HG03175 (cell line): Measurements from ENCODE around the gene SLC39A10.

ENCODE experiments used
- ATAC-seq: cut with Tn5 transposase; IDR thresholded peaks from one replicate; pipeline ENCODE4 v1.9.1; 2021; ENCODE audit warnings: mild to moderate bottlenecking, moderate library complexity; ENCODE audit not compliant: unreplicated experiment

Gene SLC39A10

DNA sequence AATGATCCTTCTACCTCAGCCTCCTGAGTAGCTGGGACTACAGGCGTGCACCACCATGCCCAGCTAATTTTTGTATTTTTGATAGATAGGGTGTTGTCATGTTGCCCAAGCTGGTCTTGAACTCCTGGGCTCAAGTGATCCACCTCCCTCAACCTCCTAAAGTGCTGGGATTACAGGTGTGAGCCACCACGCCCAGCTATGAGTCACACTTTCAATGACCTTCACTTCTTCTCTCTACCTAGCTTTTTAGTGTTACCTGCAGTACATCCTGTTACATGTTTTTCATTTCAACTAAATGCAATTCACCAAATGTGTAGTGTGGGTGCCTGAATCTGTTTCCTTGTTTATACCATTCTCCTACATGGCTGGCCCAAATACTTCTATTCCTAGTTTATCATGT, 64.0 kb downstream of the SLC39A10 start:
- no peak for ATAC-seq

DNA sequence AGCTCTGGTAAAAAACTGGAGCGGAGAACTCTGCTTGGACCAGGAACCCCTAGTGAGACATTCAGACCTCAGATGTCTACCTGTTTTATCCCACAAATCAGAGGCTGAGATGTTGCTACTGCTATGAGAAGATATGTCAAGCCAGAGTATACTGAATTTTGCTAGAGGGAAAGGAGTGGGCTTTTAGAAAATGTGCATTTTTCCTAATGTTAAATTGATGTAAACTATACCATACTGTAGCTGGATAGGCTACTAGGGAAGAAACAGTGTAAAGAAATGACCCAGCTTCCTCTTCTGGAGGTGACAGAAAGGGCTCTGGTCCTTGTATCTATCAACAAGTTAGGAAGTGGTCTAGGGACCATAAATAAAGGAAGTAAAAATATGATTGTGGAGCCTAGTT, 65.0 kb downstream of the SLC39A10 start:
- no peak for ATAC-seq

DNA sequence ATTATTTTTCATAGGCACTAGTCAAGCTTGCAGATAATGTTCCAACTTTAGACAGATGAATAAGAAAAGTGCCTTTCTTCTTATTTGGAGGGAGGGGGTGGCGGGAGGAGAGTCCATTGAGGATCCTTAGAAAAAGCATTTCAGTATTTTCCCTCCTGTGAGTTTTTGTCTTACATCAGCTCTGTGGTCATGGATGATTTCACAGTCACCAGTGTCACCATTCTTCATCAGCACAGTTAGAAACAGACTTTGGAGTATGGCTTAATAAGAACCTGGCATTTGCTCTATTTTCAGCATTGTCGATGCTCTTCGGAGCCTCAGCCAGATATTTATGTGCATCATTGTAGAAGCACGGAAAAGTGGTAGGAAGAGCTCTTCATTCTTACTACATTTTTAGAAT, 70.1 kb downstream of the SLC39A10 start:
- ATAC-seq, result no peak

DNA sequence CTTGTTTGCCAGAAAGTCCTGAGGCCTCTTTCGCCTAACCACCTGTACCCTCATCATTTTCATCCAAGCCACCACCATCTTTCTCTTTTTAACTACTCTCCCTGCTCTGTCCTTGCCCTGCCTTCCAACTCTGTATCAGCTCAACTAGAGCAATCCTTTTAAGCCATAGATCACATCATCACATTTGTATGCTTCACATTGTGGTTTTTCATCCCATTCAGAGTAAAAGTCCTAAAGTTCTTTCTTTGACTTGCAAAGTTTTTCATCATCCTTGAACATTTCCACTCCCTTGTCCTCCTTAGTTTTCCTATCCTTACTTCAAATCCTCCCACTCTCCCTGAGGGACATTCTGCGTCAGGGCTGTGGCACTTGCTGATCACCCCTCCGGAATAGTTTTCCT, 73.9 kb downstream of the SLC39A10 start:
- no peak for ATAC-seq

DNA sequence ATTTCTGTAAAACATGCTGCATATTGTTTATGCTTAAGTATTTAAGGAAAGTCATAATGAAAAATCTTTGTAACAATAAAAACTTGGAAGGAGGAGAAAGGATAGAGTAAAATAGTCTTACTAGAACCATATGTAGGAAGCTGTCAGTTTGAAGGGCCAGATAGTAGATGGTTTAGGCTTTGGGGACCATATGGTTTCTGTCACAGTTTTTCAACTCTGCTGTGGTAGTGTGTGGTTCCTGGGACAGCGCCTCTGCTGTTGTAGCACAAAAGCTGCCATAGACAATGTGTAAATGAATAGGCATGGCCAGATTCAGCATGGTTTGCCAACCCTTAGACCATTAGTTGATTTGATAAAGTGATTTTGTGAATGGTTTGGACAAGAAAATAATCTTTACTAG, 75.5 kb downstream of the SLC39A10 start:
- no peak for ATAC-seq

DNA sequence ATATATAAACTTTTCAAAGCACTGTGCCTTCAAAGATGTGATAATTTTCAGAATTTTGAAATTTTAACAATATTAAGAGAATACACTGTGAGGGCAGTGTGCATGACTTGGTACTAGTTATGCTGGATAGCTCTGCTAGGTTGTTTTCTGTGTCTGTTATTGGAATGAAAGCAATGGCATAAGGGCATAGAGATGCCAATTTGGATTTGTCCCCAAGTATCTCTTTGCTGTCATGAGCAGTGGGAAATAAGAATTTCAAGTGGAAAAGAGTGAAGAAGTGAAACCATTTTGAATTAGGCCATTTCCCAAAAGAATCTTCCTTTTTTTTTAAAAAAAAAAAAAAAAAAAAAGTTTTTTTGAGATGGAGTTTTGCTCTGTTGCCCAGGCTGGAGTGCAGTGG, 76.8 kb downstream of the SLC39A10 start:
- no peak for ATAC-seq

DNA sequence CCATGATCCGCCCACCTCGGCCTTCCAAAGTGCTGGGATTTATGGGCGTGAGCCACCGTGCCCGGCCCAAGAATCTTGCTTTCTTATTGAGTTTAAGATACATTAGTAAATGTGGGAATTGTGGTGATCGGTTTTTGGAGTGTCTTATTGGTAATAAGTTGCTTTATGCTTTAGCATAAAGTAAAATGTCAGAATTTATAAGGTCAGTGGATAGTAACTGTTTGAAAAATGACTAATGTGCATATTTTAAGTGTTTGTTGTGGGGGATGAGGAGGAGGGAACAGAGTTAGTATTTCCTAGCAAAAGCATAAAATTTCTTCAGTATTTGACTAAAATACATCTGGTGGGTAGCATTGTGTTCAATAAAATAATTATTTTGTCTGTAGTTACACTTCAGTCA, 77.4 kb downstream of the SLC39A10 start:
- no peak for ATAC-seq

DNA sequence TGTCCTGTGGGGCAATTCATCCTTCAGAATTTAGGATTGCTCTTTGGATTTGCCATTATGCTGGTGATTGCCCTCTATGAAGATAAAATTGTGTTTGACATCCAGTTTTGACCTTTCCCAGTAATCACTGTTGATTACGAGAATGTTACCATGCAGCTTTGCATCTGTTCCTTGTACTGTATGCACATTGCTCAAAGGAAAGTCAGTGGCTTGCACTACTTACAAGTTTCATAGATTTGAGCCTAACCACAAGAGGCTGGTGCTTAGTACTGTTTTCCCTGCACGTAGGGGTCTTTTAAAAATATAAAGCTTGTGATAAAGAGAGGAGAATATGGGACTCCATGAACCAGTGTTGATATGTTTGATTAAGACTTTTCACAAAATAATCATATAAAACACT, 77.9 kb downstream of the SLC39A10 start:
- ATAC-seq, result no peak

DNA sequence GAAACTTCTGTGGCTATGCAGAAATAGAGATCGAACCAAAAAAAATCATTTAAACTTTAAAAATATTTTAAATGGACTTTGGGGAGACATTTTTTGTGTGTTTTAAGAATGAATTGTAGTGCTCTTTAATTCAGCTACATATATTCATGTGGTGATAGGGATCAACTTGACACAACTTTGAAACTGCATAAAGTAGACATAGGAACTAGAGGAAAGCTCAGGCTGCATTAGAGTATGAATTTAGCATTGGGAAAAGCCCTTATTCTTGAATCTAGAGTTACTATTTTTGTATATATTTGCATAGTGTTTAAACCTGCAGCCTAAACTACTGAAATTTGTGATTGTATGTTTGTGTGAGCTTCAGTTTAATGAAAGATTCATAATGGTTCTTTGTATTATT, 78.3 kb downstream of the SLC39A10 start:
- no peak for ATAC-seq

DNA sequence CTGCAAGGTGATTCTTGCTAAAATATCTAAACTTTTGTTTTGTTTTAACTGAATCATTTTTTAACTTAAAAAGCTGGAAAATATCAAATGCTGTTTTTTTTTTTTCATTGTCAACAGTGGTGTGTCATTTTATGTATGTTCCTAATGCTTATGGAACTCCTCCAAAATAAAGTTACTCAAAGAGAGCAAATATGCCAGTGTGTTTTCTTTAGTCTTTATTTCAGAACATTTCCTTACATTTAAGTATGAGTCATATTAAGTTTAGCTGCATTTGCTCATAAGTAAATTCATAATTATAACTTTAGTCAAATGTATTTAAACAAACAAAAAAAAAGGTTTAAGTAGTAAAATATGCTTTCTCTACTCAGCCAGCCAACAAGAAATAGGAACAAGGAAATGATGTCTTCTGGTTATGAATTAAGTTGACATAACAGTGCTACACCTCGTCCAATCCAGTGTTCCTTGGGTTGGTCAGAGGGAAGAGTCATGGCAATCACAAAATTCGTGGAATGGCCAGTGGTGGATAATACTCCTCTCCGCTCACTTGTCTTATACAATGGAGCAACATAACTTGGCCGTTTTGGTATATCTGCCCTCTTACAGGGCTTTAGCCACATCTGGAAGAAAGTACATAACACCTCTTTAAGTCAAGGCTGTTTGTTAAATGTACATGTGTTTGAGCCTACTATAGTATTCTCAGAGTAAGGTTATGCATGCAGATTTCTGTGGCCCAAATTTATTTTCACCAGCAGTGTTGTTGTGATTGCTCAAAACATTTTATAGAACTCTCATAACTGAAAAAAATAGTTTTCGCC, 80.7 kb downstream of the SLC39A10 start:
- ATAC-seq, result no peak

DNA sequence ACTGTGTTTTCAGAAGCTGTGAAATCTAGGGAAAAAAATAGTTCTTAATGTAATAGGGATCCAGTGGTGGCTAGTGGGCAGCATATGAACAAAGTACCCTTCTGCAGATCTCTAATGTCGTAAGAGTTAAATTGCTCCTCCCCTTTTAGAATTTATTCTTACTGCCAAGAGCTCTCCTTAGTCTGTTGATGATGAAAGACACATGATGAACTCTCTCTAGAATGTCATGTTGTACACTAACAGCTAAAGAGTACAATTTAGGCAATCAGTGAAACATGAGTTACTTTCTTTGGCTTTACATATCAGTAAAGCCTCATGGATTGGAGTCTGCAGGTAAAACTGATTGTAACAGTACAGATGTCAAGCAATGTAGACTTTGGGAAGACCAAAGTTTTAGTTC, 84.2 kb downstream of the SLC39A10 start:
- ATAC-seq, result no peak

DNA sequence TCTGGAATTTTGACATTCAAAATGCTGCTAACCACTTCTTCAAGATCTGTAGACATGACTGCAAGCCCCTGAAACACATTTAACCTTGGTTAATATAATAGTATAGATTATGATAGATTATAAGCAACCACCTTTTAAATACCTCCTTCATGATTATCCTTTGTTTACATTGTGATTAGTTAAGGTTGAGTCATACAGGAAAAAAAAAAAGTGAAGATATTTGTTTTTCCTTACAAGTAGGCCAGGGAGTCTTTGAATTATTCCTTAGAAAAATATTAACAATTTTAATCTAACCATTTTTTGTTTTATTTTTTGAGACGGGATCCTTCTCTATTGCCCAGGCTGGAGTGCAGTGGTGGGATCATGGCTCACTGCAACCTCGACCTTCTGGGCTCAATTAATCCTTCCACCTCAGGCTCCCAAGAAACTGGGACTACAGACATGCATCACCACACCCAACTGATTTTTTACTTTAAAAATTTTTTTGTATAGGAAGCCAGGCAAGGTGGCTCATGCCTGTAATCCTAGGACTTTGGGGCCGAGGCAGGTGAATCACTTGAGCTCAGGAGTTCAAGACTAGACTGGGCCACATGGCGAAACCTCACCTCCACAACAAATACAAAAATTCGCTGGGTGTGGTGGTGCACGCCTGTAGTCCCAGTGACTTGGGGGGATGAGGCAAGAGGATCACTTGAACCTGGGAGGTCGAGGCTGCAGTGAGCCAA, 99.4 kb downstream of the SLC39A10 start:
- ATAC-seq, result no peak

DNA sequence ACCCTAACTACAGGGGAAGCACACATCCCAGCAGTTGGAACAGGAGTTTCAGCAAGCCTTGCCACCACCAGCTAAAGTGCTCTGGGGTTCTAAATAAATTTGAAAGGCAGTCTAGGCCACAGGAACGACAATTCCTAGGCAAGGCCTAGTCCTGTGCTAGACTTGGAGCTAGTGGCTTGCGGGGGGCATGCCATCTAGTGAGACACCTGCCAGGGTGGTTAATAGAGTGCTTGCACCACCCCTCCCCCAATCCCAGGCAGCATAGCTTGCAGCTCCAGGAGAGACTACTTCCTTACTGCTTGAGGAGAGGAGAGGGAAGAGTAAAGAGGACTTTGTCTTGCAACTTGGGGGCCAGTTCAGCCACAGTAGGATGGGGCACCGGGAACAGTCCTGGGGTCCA, 101.8 kb downstream of the SLC39A10 start:
- no peak for ATAC-seq

DNA sequence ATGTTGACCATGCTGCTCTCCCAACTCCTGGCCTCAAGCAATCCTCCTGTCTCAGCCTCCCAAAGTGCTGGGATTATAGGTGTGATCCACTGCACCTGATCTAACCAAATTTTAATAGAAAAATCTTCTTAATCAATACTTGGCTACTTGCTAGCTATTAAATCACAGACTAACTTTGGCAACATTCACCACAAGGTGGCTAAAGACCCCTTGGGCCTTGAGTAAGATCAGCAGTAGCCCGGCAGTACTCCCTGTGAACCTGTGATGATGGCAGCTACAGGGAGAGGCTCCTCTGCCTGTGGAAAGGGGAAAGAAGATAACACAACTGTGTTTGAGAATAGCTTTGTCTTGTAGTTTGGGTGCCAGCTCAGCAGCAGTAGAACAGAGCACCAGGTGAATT, 102.9 kb downstream of the SLC39A10 start:
- no peak for ATAC-seq

DNA sequence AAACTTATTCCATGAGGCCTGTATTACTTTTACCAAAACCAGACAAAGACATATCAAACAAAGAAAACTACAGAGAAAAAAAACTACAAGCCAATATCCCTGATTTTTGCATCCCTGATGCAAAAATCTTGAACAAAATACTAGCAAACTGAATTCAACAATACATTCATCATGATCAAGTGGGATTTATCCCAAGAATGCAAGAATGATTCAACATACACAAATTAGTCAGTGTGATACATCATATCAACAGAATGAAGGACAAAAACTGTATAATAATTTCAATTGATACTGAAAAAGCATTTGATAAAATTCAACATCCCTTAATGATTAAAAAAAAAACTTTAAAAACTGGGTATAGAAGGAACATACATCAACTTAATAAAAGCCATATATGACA, 106.8 kb downstream of the SLC39A10 start:
- ATAC-seq, result no peak

DNA sequence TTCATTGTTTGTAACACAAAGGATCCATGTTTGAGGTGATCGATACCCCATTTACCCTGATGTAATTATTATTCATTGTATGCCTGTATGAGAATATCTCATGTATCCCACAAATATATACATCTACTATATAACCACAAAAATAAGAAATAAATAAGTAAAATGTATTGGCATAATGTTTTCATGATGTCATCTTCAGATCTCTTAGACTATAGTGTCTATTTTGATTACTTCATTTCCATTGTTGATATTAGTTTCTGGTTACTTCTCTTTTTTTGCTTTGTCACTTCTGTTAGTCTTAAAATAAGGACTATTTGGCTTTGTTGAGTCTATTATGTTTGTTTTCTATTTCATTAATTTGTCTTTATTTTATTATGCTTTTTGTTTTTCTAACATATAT, 109.7 kb downstream of the SLC39A10 start:
- ATAC-seq, result no peak

DNA sequence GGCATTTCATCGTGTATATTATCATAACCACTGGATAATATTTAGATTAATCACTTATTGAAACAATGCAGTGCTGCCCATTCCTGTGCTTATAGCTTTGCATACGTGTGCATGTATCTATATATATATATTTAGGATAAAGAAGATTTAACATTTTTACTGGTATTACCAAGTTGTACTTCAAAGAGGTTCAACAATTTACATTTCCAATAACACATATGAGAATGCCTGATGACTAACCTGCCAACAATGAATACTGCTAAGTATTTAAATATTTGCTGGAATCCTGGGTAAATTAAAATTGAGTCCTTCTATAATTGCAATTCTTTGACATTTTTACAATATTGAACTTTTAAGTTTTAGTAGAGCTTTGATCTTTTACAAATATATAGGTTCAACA, 111.4 kb downstream of the SLC39A10 start:
- no peak for ATAC-seq

DNA sequence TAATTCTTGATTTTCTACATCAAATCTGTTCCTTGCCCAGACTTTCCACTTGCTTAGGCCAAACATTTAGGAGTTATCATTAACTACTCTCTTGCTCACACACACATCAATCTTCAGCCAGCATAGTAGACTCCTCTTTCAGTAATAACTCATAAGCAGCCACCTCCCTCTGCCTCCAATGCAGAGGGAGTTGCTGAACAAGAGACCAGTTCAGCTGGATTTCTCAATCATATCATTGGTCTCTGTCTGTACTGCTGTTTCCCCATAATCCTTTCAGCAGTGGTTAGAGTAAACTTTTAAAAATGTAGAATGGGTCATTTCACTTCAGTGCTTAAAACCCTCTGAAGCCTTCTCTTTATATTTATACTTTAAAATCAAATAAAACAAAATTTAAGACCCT, 112.9 kb downstream of the SLC39A10 start:
- no peak for ATAC-seq

DNA sequence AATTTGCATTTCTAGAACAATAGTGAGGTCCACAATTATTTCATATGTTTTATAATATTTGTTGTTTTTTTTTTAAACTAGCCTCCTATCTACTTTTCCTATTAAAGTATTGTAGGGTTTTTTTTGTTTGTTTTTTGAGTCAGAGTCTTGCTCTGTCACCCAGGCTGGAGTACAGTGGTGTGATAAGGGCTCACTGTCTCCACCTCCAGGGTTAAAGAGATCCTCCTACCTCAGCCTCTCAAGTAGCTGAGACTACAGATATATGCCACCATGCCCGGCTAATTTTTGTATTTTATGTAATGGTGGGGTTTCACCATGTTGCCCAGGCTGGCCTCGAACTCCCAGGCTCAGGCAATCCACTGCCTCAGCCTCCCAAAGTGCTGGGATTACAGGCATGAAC, 122.5 kb downstream of the SLC39A10 start:
- ATAC-seq, result no peak

DNA sequence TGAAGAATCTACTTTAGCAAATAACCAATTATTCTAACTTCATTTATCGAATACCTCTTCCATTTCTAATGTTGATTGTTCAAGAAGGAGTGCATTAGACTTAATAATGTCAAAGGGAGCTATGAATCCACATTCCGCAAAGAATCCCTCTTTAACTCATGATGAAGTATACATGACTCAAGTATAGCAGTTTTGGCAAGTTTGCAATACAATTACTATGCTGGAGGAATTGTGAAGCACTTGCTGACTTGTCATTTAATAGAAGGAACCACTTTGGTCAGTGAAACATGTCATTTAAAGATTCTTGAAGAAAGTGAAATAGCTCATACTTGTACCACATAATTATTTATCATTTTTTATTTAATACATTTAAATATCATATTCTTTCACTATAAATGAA, 125.1 kb downstream of the SLC39A10 start:
- ATAC-seq, result no peak
